ENCODE measurements around the gene POTEH. TPM values are rescaled to one million over a fixed set of nuclear protein-coding genes. Genes with fewer than 3 reads are reported as not detected.
"Not testable (repeated sequence)": the region's sequence is repeated elsewhere in the genome, so short reads cannot be mapped to it uniquely, and the experiment has no call there.

The POTEH gene
- polyA plus RNA-seq (2013) = not detected in 2 replicates

- not testable (repeated sequence) for H3K9ac ChIP-seq (ENCODE audit: low read length)
Measured at GRCh38 chr22:15689749-15690125, at the start of gene POTEH. Gene POTEH, plus strand, starts transcription at chr22:15690026. Its CDS starts 52 bp downstream, at chr22:15690078.

GRCh38 chr22:15642288-15642861 lies 47.5 kb upstream of the POTEH start:
- not testable (repeated sequence) for H2AK5ac ChIP-seq (ENCODE audit: low read length); H3K4ac ChIP-seq (ENCODE audit: low read depth, low read length); H2BK120ac ChIP-seq (ENCODE audit: insufficient read depth, low read length, poor library complexity); H3K9me3 ChIP-seq (ENCODE audit: insufficient read depth, low read depth, low read length); H3K27ac ChIP-seq (ENCODE audit: low read depth, low read length); H3K79me1 ChIP-seq (ENCODE audit: low read length); H3K9ac ChIP-seq (ENCODE audit: low read length); H3K14ac ChIP-seq (ENCODE audit: low read length); H3K27me3 ChIP-seq (ENCODE audit: insufficient read depth, low read length); H3K4me2 ChIP-seq (ENCODE audit: low read length); DNase-seq; H2AFZ ChIP-seq (ENCODE audit: insufficient read depth, low read length, poor library complexity); H4K8ac ChIP-seq (ENCODE audit: low read depth, low read length); H3K79me2 ChIP-seq (ENCODE audit: control insufficient read depth, insufficient read depth, low read length, poor library complexity); H4K91ac ChIP-seq (ENCODE audit: low read depth, low read length); H3K18ac ChIP-seq (ENCODE audit: low read length); H3K23ac ChIP-seq (ENCODE audit: low read length); H3K4me1 ChIP-seq (ENCODE audit: control insufficient read depth in 1 of 2, insufficient read depth in 2 of 2, low read length in 2 of 2); H3K36me3 ChIP-seq (ENCODE audit: control insufficient read depth in 1 of 2, insufficient read depth in 2 of 2, low read length in 2 of 2); H2BK12ac ChIP-seq (ENCODE audit: low read length); H3K4me3 ChIP-seq (ENCODE audit: low read depth, low read length); H4K12ac ChIP-seq (ENCODE audit: low read depth, low read length); H2BK5ac ChIP-seq (ENCODE audit: low read depth, low read length, poor library complexity)
- WGBS (ENCODE audit: extremely low coverage, insufficient coverage, insufficient read length) = no CpG with 5 or more reads among the region's 19 CpGs

More at GRCh38 chr22:15689749-15690125, at the start of gene POTEH:
- H2AFZ ChIP-seq (ENCODE audit: insufficient read depth, low read length, poor library complexity); H4K12ac ChIP-seq (ENCODE audit: low read depth, low read length); H3K79me2 ChIP-seq (ENCODE audit: control insufficient read depth, insufficient read depth, low read length, poor library complexity); H3K23ac ChIP-seq (ENCODE audit: low read length); H2BK120ac ChIP-seq (ENCODE audit: insufficient read depth, low read length, poor library complexity); DNase-seq; H3K4me3 ChIP-seq (ENCODE audit: low read depth, low read length); H3K18ac ChIP-seq (ENCODE audit: low read length); H3K4me1 ChIP-seq (ENCODE audit: control insufficient read depth in 1 of 2, insufficient read depth in 2 of 2, low read length in 2 of 2); H3K4ac ChIP-seq (ENCODE audit: low read depth, low read length); H2BK5ac ChIP-seq (ENCODE audit: low read depth, low read length, poor library complexity); H4K91ac ChIP-seq (ENCODE audit: low read depth, low read length); H3K4me2 ChIP-seq (ENCODE audit: low read length); H3K27ac ChIP-seq (ENCODE audit: low read depth, low read length); H3K36me3 ChIP-seq (ENCODE audit: control insufficient read depth in 1 of 2, insufficient read depth in 2 of 2, low read length in 2 of 2); H2AK5ac ChIP-seq (ENCODE audit: low read length); H4K8ac ChIP-seq (ENCODE audit: low read depth, low read length); H3K14ac ChIP-seq (ENCODE audit: low read length); H3K27me3 ChIP-seq (ENCODE audit: insufficient read depth, low read length); H3K79me1 ChIP-seq (ENCODE audit: low read length); H2BK12ac ChIP-seq (ENCODE audit: low read length): not testable (repeated sequence)
- H3K9me3 ChIP-seq (ENCODE audit: insufficient read depth, low read depth, low read length) = peaks cover 13% of the 10 kb centered on the region
- WGBS (ENCODE audit: extremely low coverage, insufficient coverage, insufficient read length) = no CpG with 5 or more reads among the region's 11 CpGs

GRCh38 chr22:15651954-15652353 lies 37.9 kb upstream of the POTEH start:
- not testable (repeated sequence) for H2BK120ac ChIP-seq (ENCODE audit: insufficient read depth, low read length, poor library complexity); H3K4me3 ChIP-seq (ENCODE audit: low read depth, low read length); H4K8ac ChIP-seq (ENCODE audit: low read depth, low read length); H3K27me3 ChIP-seq (ENCODE audit: insufficient read depth, low read length); H3K4me2 ChIP-seq (ENCODE audit: low read length); H3K27ac ChIP-seq (ENCODE audit: low read depth, low read length); H4K12ac ChIP-seq (ENCODE audit: low read depth, low read length); H3K18ac ChIP-seq (ENCODE audit: low read length); H4K91ac ChIP-seq (ENCODE audit: low read depth, low read length); H3K9me3 ChIP-seq (ENCODE audit: insufficient read depth, low read depth, low read length); H3K4me1 ChIP-seq (ENCODE audit: control insufficient read depth in 1 of 2, insufficient read depth in 2 of 2, low read length in 2 of 2); H2AK5ac ChIP-seq (ENCODE audit: low read length); H3K79me1 ChIP-seq (ENCODE audit: low read length); H3K23ac ChIP-seq (ENCODE audit: low read length); H2AFZ ChIP-seq (ENCODE audit: insufficient read depth, low read length, poor library complexity); H3K36me3 ChIP-seq (ENCODE audit: control insufficient read depth in 1 of 2, insufficient read depth in 2 of 2, low read length in 2 of 2); H3K79me2 ChIP-seq (ENCODE audit: control insufficient read depth, insufficient read depth, low read length, poor library complexity); H2BK5ac ChIP-seq (ENCODE audit: low read depth, low read length, poor library complexity); H3K14ac ChIP-seq (ENCODE audit: low read length); H3K9ac ChIP-seq (ENCODE audit: low read length); H2BK12ac ChIP-seq (ENCODE audit: low read length); H3K4ac ChIP-seq (ENCODE audit: low read depth, low read length)
- DNase-seq = peak in 1 of 2 donors; percentile 0
- no CpG with 5 or more reads among the region's 7 CpGs for WGBS (ENCODE audit: extremely low coverage, insufficient coverage, insufficient read length)

- not testable (repeated sequence) for H3K9me3 ChIP-seq (ENCODE audit: insufficient read depth, low read depth, low read length); H4K8ac ChIP-seq (ENCODE audit: low read depth, low read length); H3K23ac ChIP-seq (ENCODE audit: low read length)
Measured at GRCh38 chr22:15652738-15653137, 37.1 kb upstream of the POTEH start.

More at GRCh38 chr22:15652738-15653137, 37.1 kb upstream of the POTEH start:
- no CpG with 5 or more reads among the region's 6 CpGs for WGBS (ENCODE audit: extremely low coverage, insufficient coverage, insufficient read length)
- DNase-seq; H3K9ac ChIP-seq (ENCODE audit: low read length); H3K4ac ChIP-seq (ENCODE audit: low read depth, low read length); H3K79me2 ChIP-seq (ENCODE audit: control insufficient read depth, insufficient read depth, low read length, poor library complexity); H3K4me3 ChIP-seq (ENCODE audit: low read depth, low read length); H3K79me1 ChIP-seq (ENCODE audit: low read length); H3K27me3 ChIP-seq (ENCODE audit: insufficient read depth, low read length); H2BK5ac ChIP-seq (ENCODE audit: low read depth, low read length, poor library complexity); H2AK5ac ChIP-seq (ENCODE audit: low read length); H2BK12ac ChIP-seq (ENCODE audit: low read length); H3K4me2 ChIP-seq (ENCODE audit: low read length); H3K18ac ChIP-seq (ENCODE audit: low read length); H3K36me3 ChIP-seq (ENCODE audit: control insufficient read depth in 1 of 2, insufficient read depth in 2 of 2, low read length in 2 of 2); H2BK120ac ChIP-seq (ENCODE audit: insufficient read depth, low read length, poor library complexity); H3K4me1 ChIP-seq (ENCODE audit: control insufficient read depth in 1 of 2, insufficient read depth in 2 of 2, low read length in 2 of 2); H4K91ac ChIP-seq (ENCODE audit: low read depth, low read length); H3K27ac ChIP-seq (ENCODE audit: low read depth, low read length); H4K12ac ChIP-seq (ENCODE audit: low read depth, low read length); H3K14ac ChIP-seq (ENCODE audit: low read length); H2AFZ ChIP-seq (ENCODE audit: insufficient read depth, low read length, poor library complexity): not testable (repeated sequence)

All from trophoblast cell (in vitro differentiated cells and primary cell).